ENCODE results near the gene KANK4. TPM values are rescaled to one million over a fixed set of nuclear protein-coding genes. Genes with fewer than 3 reads are reported as not detected.

The KANK4 gene
- total and polyA plus RNA-seq, 12 donors = 0.12 to 1.1 (median 0.26) TPM; not detected in 2

DNA sequence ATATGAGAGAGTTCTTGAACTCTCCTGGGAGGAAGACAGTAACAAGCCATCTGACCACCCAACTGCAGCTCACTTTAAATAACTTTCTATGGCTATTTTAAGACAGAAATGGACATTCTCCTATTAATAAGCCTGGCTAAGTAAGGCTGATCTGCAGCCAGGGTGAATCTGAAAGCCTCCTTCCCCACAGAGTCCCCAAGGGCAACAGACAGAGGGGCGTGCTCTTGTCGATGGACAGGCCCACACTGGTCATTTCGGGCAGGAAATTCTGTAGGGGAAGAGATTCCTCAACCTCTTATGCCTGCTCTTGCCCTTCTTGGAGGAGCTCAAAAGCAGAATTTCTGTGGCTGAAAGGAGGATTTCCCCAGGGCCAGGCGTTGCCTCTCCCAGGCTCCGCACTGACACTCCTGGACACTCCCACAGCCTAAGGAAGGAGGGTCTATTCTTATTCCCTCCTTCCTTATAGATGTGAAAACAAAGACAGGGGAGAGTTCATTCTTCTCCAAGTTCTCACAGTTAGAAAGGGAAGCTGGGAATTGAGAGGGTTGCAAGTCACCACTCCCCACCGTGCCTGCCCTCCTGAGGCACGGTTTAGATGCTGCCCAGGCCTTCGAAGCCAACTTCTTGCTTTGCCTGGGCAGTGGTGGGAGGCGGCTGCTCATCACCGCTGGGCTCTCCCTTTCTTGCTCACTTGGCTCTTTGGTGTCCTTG, 17.9 kb upstream of the KANK4 start:
- Histone ChIP-seq H3K36me3 (replicated peaks in 1 of 2) (no peaks in the 10 kb centered on the region), H3K4me3 (no peak overlapping the region), H3K9me3 (replicated peaks in 1 of 3) (no peaks in the 10 kb centered on the region), H3K27ac (peak overlapping the region in 3 of 5 donors; percentile 22 to 76 (median 71)), H3K27me3 (no peaks in the 10 kb centered on the region), H3K4me1 (replicated peaks in 1 of 2) (peaks cover 0 to 10% of the 10 kb centered on the region in 2 donors)
- no peak for TF ChIP-seq POLR2A (IDR thresholded peaks at IDR 0.05)
- 59 to 72% (median 60%) methylated on average over 5 to 10 of the region's 10 CpGs for WGBS, 4 donors
- intact Hi-C loops (cut with DNase I) = no loop called here
- no peak for DNase-seq

GRCh38 chr1:62336638-62336994, 17.4 kb upstream of the KANK4 start:
- TF ChIP-seq POLR2A (IDR thresholded peaks at IDR 0.05) = no peak
- TF ChIP-seq, protein P1, sequence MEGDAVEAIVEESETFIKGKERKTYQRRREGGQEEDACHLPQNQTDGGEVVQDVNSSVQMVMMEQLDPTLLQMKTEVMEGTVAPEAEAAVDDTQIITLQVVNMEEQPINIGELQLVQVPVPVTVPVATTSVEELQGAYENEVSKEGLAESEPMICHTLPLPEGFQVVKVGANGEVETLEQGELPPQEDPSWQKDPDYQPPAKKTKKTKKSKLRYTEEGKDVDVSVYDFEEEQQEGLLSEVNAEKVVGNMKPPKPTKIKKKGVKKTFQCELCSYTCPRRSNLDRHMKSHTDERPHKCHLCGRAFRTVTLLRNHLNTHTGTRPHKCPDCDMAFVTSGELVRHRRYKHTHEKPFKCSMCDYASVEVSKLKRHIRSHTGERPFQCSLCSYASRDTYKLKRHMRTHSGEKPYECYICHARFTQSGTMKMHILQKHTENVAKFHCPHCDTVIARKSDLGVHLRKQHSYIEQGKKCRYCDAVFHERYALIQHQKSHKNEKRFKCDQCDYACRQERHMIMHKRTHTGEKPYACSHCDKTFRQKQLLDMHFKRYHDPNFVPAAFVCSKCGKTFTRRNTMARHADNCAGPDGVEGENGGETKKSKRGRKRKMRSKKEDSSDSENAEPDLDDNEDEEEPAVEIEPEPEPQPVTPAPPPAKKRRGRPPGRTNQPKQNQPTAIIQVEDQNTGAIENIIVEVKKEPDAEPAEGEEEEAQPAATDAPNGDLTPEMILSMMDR (IDR thresholded peaks at IDR 0.05) = no peak
- peak overlapping the region in 1 of 5 donors; percentile 71 for H3K27ac ChIP-seq
- H3K27me3 ChIP-seq = no peaks in the 10 kb centered on the region
- 61 to 78% (median 72%) methylated on average over 7 to 8 of the region's 8 CpGs for WGBS, 4 donors
- no peak for DNase-seq
- H3K4me1 ChIP-seq (replicated peaks in 1 of 2) = peaks cover 0 to 10% of the 10 kb centered on the region in 2 donors
- H3K36me3 ChIP-seq (replicated peaks in 1 of 2) = no peaks in the 10 kb centered on the region
- no peak overlapping the region for H3K4me3 ChIP-seq
- no peaks in the 10 kb centered on the region for H3K9me3 ChIP-seq (replicated peaks in 1 of 3)
- intact Hi-C loops (cut with DNase I) = no loop called here

GRCh38 chr1:62335656-62336055, 16.4 kb upstream of the KANK4 start:
- TF ChIP-seq, protein P1 (IDR thresholded peaks at IDR 0.05) = no peak
- TF ChIP-seq POLR2A (IDR thresholded peaks at IDR 0.05) = no peak
- 37 to 72% (median 47%) methylated on average over 3 of the region's 3 CpGs for WGBS, 4 donors
- intact Hi-C loops (cut with DNase I) = no loop called here
- H3K27me3 ChIP-seq = no peaks in the 10 kb centered on the region
- no peak overlapping the region for H3K27ac ChIP-seq
- peaks cover 0 to 10% of the 10 kb centered on the region in 2 donors for H3K4me1 ChIP-seq (replicated peaks in 1 of 2)
- H3K36me3 ChIP-seq (replicated peaks in 1 of 2) = no peaks in the 10 kb centered on the region
- no peaks in the 10 kb centered on the region for H3K9me3 ChIP-seq (replicated peaks in 1 of 3)
- H3K4me3 ChIP-seq = no peak overlapping the region
- no peak for DNase-seq

GRCh38 chr1:62334434-62334985, 15.3 kb upstream of the KANK4 start:
- Histone ChIP-seq H3K27me3 (no peaks in the 10 kb centered on the region), H3K36me3 (replicated peaks in 1 of 2) (no peaks in the 10 kb centered on the region), H3K27ac (no peak overlapping the region), H3K4me1 (replicated peaks in 1 of 2) (peaks cover 0 to 10% of the 10 kb centered on the region in 2 donors), H3K4me3 (no peak overlapping the region), H3K9me3 (replicated peaks in 1 of 3) (no peaks in the 10 kb centered on the region)
- no peak for DNase-seq
- WGBS, 4 donors = 91 to 97% (median 94%) methylated on average over 4 of the region's 4 CpGs
- TF ChIP-seq, protein P1 (IDR thresholded peaks at IDR 0.05) = no peak
- TF ChIP-seq POLR2A (IDR thresholded peaks at IDR 0.05) = no peak
- intact Hi-C loops (cut with DNase I) = no loop called here

Data from adrenal gland (tissue), 12 donors.